ENCODE measurements around the gene EIF3L.

GRCh38 chr22:37918580-37919270 lies 69.5 kb downstream of the EIF3L start:
- no peak for TF ChIP-seq EZH2 (IDR thresholded peaks at IDR 0.05; ENCODE audit: low read length, unreplicated experiment)
- TF ChIP-seq CTCF (conservative IDR thresholded peaks at IDR 0.05; ENCODE audit: low read depth, low read length) = no peak
- TF ChIP-seq EZH2phosphoT487 (IDR thresholded peaks at IDR 0.05; ENCODE audit: borderline replicate concordance, low read length) = no peak

All from PC-3 (cell line).